Adrenal gland (tissue), 5 donors: ENCODE results near the gene MAD1L1.

ENCODE experiments used
- CTCF ChIP-seq, 6 experiments: fragments of 450-650 bp in 4 of 6; fragments of 200-600 bp in 2 of 6; sonication (generic) in 1 of 6; IDR thresholded peaks; 1 replicate in 5 of 6; 2 replicates in 1 of 6; pipeline versions ENCODE4 v1.5.1 to v1.8.0; 2016 to 2021; ENCODE audit warnings: antibody characterized with exemption in 6 of 6, mild to moderate bottlenecking in 2 of 6, moderate library complexity in 1 of 6
- POLR2A ChIP-seq, 2 donors: fragments of 450-650 bp; IDR thresholded peaks; one replicate each; pipeline ENCODE4 v1.6.1; 2017; ENCODE audit warnings: antibody characterized with exemption in 2 of 2, mild to moderate bottlenecking in 2 of 2, moderate library complexity in 1 of 2
- donor health status: DM: no; HTN: no; CAD: no.

- TF ChIP-seq CTCF (IDR thresholded peaks at IDR 0.05) (no peak), POLR2A (IDR thresholded peaks at IDR 0.05) (no peak)
Observed at GRCh38 chr7:2217206-2217605, 15.5 kb downstream of the MAD1L1 start.
